Measurements from ENCODE around the gene SUDS3. TPM values are rescaled to one million over a fixed set of nuclear protein-coding genes. Genes with fewer than 3 reads are reported as not detected.
A peak's percentile ranks its signal among the peaks of the same experiment; 100 is the strongest.

The SUDS3 gene
- total and polyA plus RNA-seq, 10 of the 15 experiments (the other 5 are each of a cell fraction or from before 2014, with no cell fraction given), result 5.2 to 42.8 (median 21.7) TPM

- TF ChIP-seq NFYB (IDR thresholded peaks at IDR 0.05; ENCODE audit: insufficient read depth, low read depth, low read length) (no peak), DPF2 (IDR thresholded peaks at IDR 0.05) (0 out of 2 replicates have a peak, but pooled peaks have one; percentile 19), ZZZ3 (IDR thresholded peaks at IDR 0.05; ENCODE audit: control insufficient read depth, insufficient read length, low read depth) (no peak), IKZF1 (conservative IDR thresholded peaks at IDR 0.05) (peak; percentile 44), WRNIP1 (IDR thresholded peaks at IDR 0.05; ENCODE audit: borderline replicate concordance, low read depth, low read length) (no peak), EZH2 (IDR thresholded peaks at IDR 0.05; ENCODE audit: borderline replicate concordance, control insufficient read depth, low read depth, low read length) (no peak), SP1 (IDR thresholded peaks at IDR 0.05; ENCODE audit: low read depth, low read length) (no peak), TCF7 (IDR thresholded peaks at IDR 0.05; ENCODE audit: borderline replicate concordance) (no peak), CREM (IDR thresholded peaks at IDR 0.05; ENCODE audit: low read depth) (no peak; the same call in none of the 2 replicates), RUNX3 (IDR thresholded peaks at IDR 0.05; ENCODE audit: low read length) (peak; percentile 60; the same call in 1 of the 2 replicates), FOS (IDR thresholded peaks at IDR 0.05; ENCODE audit: borderline replicate concordance, extremely low read depth, insufficient read length) (no peak), STAT3 (IDR thresholded peaks at IDR 0.05; ENCODE audit: low read depth, low read length) (0 out of 2 replicates have a peak, but pooled peaks have one; percentile 56), PML (IDR thresholded peaks at IDR 0.05; ENCODE audit: low read length) (no peak), MEF2A (IDR thresholded peaks at IDR 0.05; ENCODE audit: insufficient read depth, low read depth, low read length) (no peak), HDAC6 (IDR thresholded peaks at IDR 0.05; ENCODE audit: unreplicated experiment) (no peak), MYC (IDR thresholded peaks at IDR 0.05; ENCODE audit: insufficient read depth, insufficient read length, insufficient replicate concordance, low read length, severe bottlenecking) (no peak), TAF1 (IDR thresholded peaks at IDR 0.05; ENCODE audit: borderline replicate concordance, low read depth, low read length) (no peak), ZSCAN29 (IDR thresholded peaks at IDR 0.05) (0 out of 2 replicates have a peak, but pooled peaks have one; percentile 44), POLR2AphosphoS5 (IDR thresholded peaks at IDR 0.05; ENCODE audit: low read length) (0 out of 2 replicates have a peak, but pooled peaks have one; percentile 51), KLF5 (IDR thresholded peaks at IDR 0.05; ENCODE audit: partially characterized antibody) (no peak)
- TF ChIP-seq, protein P1, sequence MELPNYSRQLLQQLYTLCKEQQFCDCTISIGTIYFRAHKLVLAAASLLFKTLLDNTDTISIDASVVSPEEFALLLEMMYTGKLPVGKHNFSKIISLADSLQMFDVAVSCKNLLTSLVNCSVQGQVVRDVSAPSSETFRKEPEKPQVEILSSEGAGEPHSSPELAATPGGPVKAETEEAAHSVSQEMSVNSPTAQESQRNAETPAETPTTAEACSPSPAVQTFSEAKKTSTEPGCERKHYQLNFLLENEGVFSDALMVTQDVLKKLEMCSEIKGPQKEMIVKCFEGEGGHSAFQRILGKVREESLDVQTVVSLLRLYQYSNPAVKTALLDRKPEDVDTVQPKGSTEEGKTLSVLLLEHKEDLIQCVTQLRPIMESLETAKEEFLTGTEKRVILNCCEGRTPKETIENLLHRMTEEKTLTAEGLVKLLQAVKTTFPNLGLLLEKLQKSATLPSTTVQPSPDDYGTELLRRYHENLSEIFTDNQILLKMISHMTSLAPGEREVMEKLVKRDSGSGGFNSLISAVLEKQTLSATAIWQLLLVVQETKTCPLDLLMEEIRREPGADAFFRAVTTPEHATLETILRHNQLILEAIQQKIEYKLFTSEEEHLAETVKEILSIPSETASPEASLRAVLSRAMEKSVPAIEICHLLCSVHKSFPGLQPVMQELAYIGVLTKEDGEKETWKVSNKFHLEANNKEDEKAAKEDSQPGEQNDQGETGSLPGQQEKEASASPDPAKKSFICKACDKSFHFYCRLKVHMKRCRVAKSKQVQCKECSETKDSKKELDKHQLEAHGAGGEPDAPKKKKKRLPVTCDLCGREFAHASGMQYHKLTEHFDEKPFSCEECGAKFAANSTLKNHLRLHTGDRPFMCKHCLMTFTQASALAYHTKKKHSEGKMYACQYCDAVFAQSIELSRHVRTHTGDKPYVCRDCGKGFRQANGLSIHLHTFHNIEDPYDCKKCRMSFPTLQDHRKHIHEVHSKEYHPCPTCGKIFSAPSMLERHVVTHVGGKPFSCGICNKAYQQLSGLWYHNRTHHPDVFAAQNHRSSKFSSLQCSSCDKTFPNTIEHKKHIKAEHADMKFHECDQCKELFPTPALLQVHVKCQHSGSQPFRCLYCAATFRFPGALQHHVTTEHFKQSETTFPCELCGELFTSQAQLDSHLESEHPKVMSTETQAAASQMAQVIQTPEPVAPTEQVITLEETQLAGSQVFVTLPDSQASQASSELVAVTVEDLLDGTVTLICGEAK (IDR thresholded peaks at IDR 0.05; ENCODE audit: borderline replicate concordance), result no peak
Observed at GRCh38 chr12:118357257-118358007, 18.9 kb upstream of the SUDS3 start (continued).
